HepG2 (cell line): ENCODE measurements around the gene ABCC1. TPM values are rescaled to one million over a fixed set of nuclear protein-coding genes. Genes with fewer than 3 reads are reported as not detected.

Experiments used
- GPBP1L1 ChIP-seq: sonication (generic); formaldehyde crosslinking; IDR thresholded peaks from 2 replicates; pipeline ENCODE4 v1.5.0; 2020; ENCODE audit warnings: mild to moderate bottlenecking, missing genetic modification reagents
- GTF3A ChIP-seq: sonication (generic); formaldehyde crosslinking; conservative IDR thresholded peaks from 2 replicates; pipeline ENCODE4 v1.4.0; 2020; ENCODE audit warnings: mild to moderate bottlenecking, missing genetic modification reagents
- MBD4 ChIP-seq: IDR thresholded peaks from 2 replicates; pipeline ENCODE4 v1.6.1; 2012; ENCODE audit warnings: low read length, inconsistent platforms, borderline replicate concordance
- MTA3 ChIP-seq: sonication (generic); formaldehyde crosslinking; IDR thresholded peaks from 2 replicates; pipeline ENCODE4 v1.4.0; 2020; ENCODE audit warnings: missing genetic modification reagents
- NCOA5 ChIP-seq: sonication (generic); formaldehyde crosslinking; IDR thresholded peaks from 2 replicates; pipeline ENCODE4 v1.4.0; 2020; ENCODE audit warnings: missing genetic modification reagents
- PLRG1 ChIP-seq: fragments of 450-650 bp; conservative IDR thresholded peaks from 2 replicates; pipeline ENCODE4 v1.6.1; 2016
- PTBP1 ChIP-seq: fragments of 200-400 bp; formaldehyde crosslinking; IDR thresholded peaks from 2 replicates; pipeline ENCODE4 v1.6.1; 2018; ENCODE audit warnings: low read length, low read depth; ENCODE audit not compliant: poor library complexity, severe bottlenecking
- REPIN1 ChIP-seq: sonication (generic); formaldehyde crosslinking; IDR thresholded peaks from 2 replicates; pipeline ENCODE4 v1.8.0; 2022; ENCODE audit warnings: missing genetic modification reagents, low read depth, mild to moderate bottlenecking, borderline replicate concordance
- SIN3A ChIP-seq: IDR thresholded peaks from 2 replicates; pipeline ENCODE4 v1.6.1; 2011; ENCODE audit warnings: low read depth, mild to moderate bottlenecking, control low read depth, low read length, borderline replicate concordance
- SOX6 ChIP-seq, 2 experiments: fragments of 450-650 bp in 1 of 2; sonication (generic) in 1 of 2; formaldehyde crosslinking in 1 of 2; IDR thresholded peaks; 2 replicates each; pipeline versions ENCODE4 v1.4.0 to v1.6.1; 2017 to 2020; ENCODE audit warnings: antibody characterized with exemption in 1 of 2, mild to moderate bottlenecking in 1 of 2, missing genetic modification reagents in 1 of 2
- SRSF9 ChIP-seq: fragments of 200-400 bp; formaldehyde crosslinking; IDR thresholded peaks from 2 replicates; pipeline ENCODE4 v1.6.1; 2018; ENCODE audit warnings: borderline replicate concordance, mild to moderate bottlenecking, low read depth, low read length; ENCODE audit not compliant: insufficient read depth, poor library complexity, severe bottlenecking
- TARDBP ChIP-seq: sonication (generic); formaldehyde crosslinking; IDR thresholded peaks from 2 replicates; pipeline ENCODE4 v1.8.0; 2022; ENCODE audit warnings: mild to moderate bottlenecking, missing genetic modification reagents
- TBL1XR1 ChIP-seq: fragments of 150-350 bp; IDR thresholded peaks from 2 replicates; pipeline ENCODE4 v1.6.1; 2014; ENCODE audit warnings: borderline replicate concordance, low read length; ENCODE audit not compliant: partially characterized antibody
- TMF1 ChIP-seq: sonication (generic); formaldehyde crosslinking; IDR thresholded peaks from 2 replicates; pipeline ENCODE4 v1.8.1; 2022; ENCODE audit warnings: low read depth, missing genetic modification reagents
- ZC3H4 ChIP-seq: sonication (generic); formaldehyde crosslinking; IDR thresholded peaks from 2 replicates; pipeline ENCODE4 v1.4.0; 2020; ENCODE audit warnings: missing genetic modification reagents, borderline replicate concordance
- ZKSCAN8 ChIP-seq: IDR thresholded peaks from 2 replicates; pipeline ENCODE4 v1.6.1; 2016; ENCODE audit warnings: borderline replicate concordance, missing genetic modification reagents, missing compliant biosample characterization
- ZMYM4 ChIP-seq: sonication (generic); formaldehyde crosslinking; IDR thresholded peaks from 2 replicates; pipeline ENCODE4 v1.8.1; 2023; ENCODE audit warnings: mild to moderate bottlenecking, missing genetic modification reagents
- ZNF496 ChIP-seq: sonication (generic); formaldehyde crosslinking; IDR thresholded peaks from 2 replicates; pipeline ENCODE4 v1.8.1; 2023; ENCODE audit warnings: mild to moderate bottlenecking, moderate library complexity, missing genetic modification reagents; ENCODE audit not compliant: insufficient replicate concordance
- ZNF800 ChIP-seq: sonication (generic); formaldehyde crosslinking; IDR thresholded peaks from 2 replicates; pipeline ENCODE4 v1.4.0; 2020; ENCODE audit warnings: missing genetic modification reagents
- polyA plus RNA-seq, 8 experiments: library from polyadenylated mRNA; depleted of rRNA in 3 of 8; stranded (reverse) in 7 of 8; unstranded in 1 of 8; fragments of >200 nt; fragmentation: Illumina TruSeq in 4 of 8; extraction: Trizol in 4 of 8; gene quantifications; 2 replicates each; pipeline versions ENCODE4 v1.2.1 to v1.2.3, GENCODE V29; 2011 to 2016; ENCODE audit warnings: low read depth in 4 of 8, missing spikeins in 1 of 8, mixed read lengths in 1 of 8; ENCODE audit not compliant: insufficient read depth in 1 of 8
- total RNA-seq, 5 experiments: library from RNA; depleted of rRNA; stranded (reverse); fragments of >200 nt; fragmentation: Illumina TruSeq; extraction: Trizol; gene quantifications; 2 replicates each; pipeline ENCODE4 v1.2.3, GENCODE V29; 2016; ENCODE audit warnings: low read depth in 1 of 5
- TF ChIP-seq, protein P1 (sequence below): IDR thresholded peaks from 2 replicates; pipeline ENCODE4 v1.6.1; 2016; ENCODE audit warnings: missing compliant biosample characterization, missing genetic modification reagents, borderline replicate concordance
- TF ChIP-seq, protein P2 (sequence below): sonication (generic); formaldehyde crosslinking; IDR thresholded peaks from 2 replicates; pipeline ENCODE4 v1.8.1; 2023; ENCODE audit warnings: mild to moderate bottlenecking, missing genetic modification reagents, borderline replicate concordance
- TF ChIP-seq, protein P3 (sequence below): fragments of 450-650 bp; IDR thresholded peaks from 2 replicates; pipeline ENCODE4 v1.6.1; 2017

Gene ABCC1
- total and polyA plus RNA-seq, 2 of the 13 experiments (the other 11 are each of a cell fraction or from before 2014, with no cell fraction given), result 13.0 to 30.6 TPM

- TF ChIP-seq SOX6 (IDR thresholded peaks at IDR 0.05), result no peak
- no peak for TF ChIP-seq SOX6 (CRISPR knock-in tag; IDR thresholded peaks at IDR 0.05)
- TF ChIP-seq, protein P1, sequence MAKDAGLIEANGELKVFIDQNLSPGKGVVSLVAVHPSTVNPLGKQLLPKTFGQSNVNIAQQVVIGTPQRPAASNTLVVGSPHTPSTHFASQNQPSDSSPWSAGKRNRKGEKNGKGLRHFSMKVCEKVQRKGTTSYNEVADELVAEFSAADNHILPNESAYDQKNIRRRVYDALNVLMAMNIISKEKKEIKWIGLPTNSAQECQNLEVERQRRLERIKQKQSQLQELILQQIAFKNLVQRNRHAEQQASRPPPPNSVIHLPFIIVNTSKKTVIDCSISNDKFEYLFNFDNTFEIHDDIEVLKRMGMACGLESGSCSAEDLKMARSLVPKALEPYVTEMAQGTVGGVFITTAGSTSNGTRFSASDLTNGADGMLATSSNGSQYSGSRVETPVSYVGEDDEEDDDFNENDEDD (CRISPR knock-in tag), result 0 out of 2 replicates have a peak, but pooled peaks have one; percentile 11
- TF ChIP-seq ZNF800, result no peak
- TF ChIP-seq ZKSCAN8 (CRISPR knock-in tag), result 0 out of 2 replicates have a peak, but pooled peaks have one; percentile 27
- no peak for TF ChIP-seq REPIN1
- TF ChIP-seq SIN3A, result peak; percentile 84; the same call in 1 of the 2 replicates
- no peak for TF ChIP-seq TMF1 (CRISPR knock-in tag)
- no peak for TF ChIP-seq ZNF496
- TF ChIP-seq NCOA5 (CRISPR knock-in tag), result no peak
- no peak for TF ChIP-seq SRSF9
- TF ChIP-seq GTF3A (CRISPR knock-in tag), result no peak
- TF ChIP-seq PLRG1, result no peak
- TF ChIP-seq, protein P2, sequence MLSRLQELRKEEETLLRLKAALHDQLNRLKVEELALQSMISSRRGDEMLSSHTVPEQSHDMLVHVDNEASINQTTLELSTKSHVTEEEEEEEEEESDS, result no peak
- peak; percentile 55 for TF ChIP-seq TBL1XR1
- TF ChIP-seq ZMYM4 (CRISPR knock-in tag), result no peak
- no peak for TF ChIP-seq ZC3H4 (CRISPR knock-in tag)
- TF ChIP-seq TARDBP, result 0 out of 2 replicates have a peak, but pooled peaks have one; percentile 24
- TF ChIP-seq, protein P3, sequence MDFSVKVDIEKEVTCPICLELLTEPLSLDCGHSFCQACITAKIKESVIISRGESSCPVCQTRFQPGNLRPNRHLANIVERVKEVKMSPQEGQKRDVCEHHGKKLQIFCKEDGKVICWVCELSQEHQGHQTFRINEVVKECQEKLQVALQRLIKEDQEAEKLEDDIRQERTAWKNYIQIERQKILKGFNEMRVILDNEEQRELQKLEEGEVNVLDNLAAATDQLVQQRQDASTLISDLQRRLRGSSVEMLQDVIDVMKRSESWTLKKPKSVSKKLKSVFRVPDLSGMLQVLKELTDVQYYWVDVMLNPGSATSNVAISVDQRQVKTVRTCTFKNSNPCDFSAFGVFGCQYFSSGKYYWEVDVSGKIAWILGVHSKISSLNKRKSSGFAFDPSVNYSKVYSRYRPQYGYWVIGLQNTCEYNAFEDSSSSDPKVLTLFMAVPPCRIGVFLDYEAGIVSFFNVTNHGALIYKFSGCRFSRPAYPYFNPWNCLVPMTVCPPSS, result no peak
- no peak for TF ChIP-seq MTA3 (CRISPR knock-in tag)
- TF ChIP-seq GPBP1L1 (CRISPR knock-in tag), result no peak
- no peak for TF ChIP-seq PTBP1
- no peak for TF ChIP-seq MBD4
Measured at GRCh38 chr16:16021988-16022682, 72.7 kb downstream of the ABCC1 start (continued).
